ENCODE measurements around the gene FMNL2. TPM values are rescaled to one million over a fixed set of nuclear protein-coding genes. Genes with fewer than 3 reads are reported as not detected.

Gene FMNL2
- total RNA-seq, 3 donors from 2014 or later (not counting 1 experiment from before 2014, with no cell fraction given): 0.34 to 3.0 (median 0.78) TPM

DNA sequence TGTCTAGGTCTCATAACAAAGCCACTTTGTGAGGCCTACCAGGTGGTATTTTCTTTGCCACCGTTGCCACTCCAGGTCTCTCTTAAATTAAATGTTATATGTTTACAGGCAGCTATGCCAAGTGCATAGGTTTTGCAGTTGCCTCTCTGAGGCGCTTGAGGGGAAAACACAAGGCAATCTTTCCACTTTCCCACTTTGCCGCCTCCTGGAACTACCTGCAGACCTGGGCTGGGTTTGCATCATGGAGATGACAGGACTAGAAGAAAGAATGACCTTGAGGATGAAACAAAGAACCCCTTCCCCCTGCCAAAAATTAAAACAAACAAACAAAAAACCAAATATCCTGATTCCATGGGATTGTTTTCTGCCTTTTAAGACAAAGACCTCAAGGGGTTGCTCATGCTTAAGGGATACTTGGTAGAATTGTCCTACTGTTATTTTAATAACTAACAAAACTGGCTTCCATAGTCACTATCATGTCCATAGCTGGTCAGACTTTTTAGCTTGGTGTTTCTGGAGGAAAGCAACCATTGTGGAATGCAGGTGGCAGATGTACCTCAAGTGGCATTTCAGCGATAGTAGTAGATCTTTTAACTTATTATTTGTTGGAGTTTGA lies 222.4 kb downstream of the FMNL2 start:
- Mint-ChIP-seq H3K4me1 (no peaks in the 10 kb centered on the region), H3K27ac (no peak overlapping the region), H3K36me3 (no peaks in the 10 kb centered on the region), H3K9me3 (no peaks in the 10 kb centered on the region), H3K27me3 (ENCODE audit: low read depth in 2 of 2) (peaks cover 0 to 3% of the 10 kb centered on the region in 2 donors), H3K4me3 (no peak overlapping the region)
- ATAC-seq (no peak), DNase-seq (no peak)
- WGBS (ENCODE audit: insufficient coverage): 91% methylated on average over 3 of the region's 4 CpGs
- Histone ChIP-seq H3K27me3 (ENCODE audit: control insufficient read depth, insufficient read depth, low read length) (no peaks in the 10 kb centered on the region), H3K4me1 (ENCODE audit: control insufficient read depth, insufficient read depth, low read length) (peaks cover 3% of the 10 kb centered on the region), H3K4me3 (ENCODE audit: low read length) (no peak overlapping the region), H3K36me3 (ENCODE audit: control insufficient read depth, insufficient read depth, low read length) (no peaks in the 10 kb centered on the region), H3K9me3 (ENCODE audit: control insufficient read depth, insufficient read depth, low read length) (no peaks in the 10 kb centered on the region), H3K27ac (ENCODE audit: low read length) (no peak overlapping the region)
- intact Hi-C loops (cut with micrococcal nuclease): loop anchor here (5.0 kb wide), 1 partner anchor 80 kb away; no protein-coding TSS in a partner anchor
- TF ChIP-seq CTCF (IDR thresholded peaks at IDR 0.05): no peak

- WGBS (ENCODE audit: insufficient coverage): 81% methylated on average over 7 of the region's 7 CpGs
- Mint-ChIP-seq H3K9me3 (no peaks in the 10 kb centered on the region), H3K4me1 (no peaks in the 10 kb centered on the region), H3K4me3 (no peak overlapping the region), H3K27me3 (ENCODE audit: low read depth in 2 of 2) (peaks cover 0 to 5% of the 10 kb centered on the region in 2 donors), H3K36me3 (no peaks in the 10 kb centered on the region), H3K27ac (no peak overlapping the region)
- intact Hi-C loops (cut with micrococcal nuclease): loop anchor here (5.0 kb wide), 1 partner anchor 79 kb away; no protein-coding TSS in a partner anchor
- no peaks in the 10 kb centered on the region for H3K9me3 ChIP-seq (ENCODE audit: control insufficient read depth, insufficient read depth, low read length)
- peaks cover 3% of the 10 kb centered on the region for H3K4me1 ChIP-seq (ENCODE audit: control insufficient read depth, insufficient read depth, low read length)
- H3K27ac ChIP-seq (ENCODE audit: low read length): no peak overlapping the region
- no peaks in the 10 kb centered on the region for H3K36me3 ChIP-seq (ENCODE audit: control insufficient read depth, insufficient read depth, low read length)
- no peak for DNase-seq
- ATAC-seq: no peak
- no peaks in the 10 kb centered on the region for H3K27me3 ChIP-seq (ENCODE audit: control insufficient read depth, insufficient read depth, low read length)
- no peak for TF ChIP-seq CTCF (IDR thresholded peaks at IDR 0.05)
- no peak overlapping the region for H3K4me3 ChIP-seq (ENCODE audit: low read length)
Measured at GRCh38 chr2:152558158-152558984, 223.4 kb downstream of the FMNL2 start.

DNA sequence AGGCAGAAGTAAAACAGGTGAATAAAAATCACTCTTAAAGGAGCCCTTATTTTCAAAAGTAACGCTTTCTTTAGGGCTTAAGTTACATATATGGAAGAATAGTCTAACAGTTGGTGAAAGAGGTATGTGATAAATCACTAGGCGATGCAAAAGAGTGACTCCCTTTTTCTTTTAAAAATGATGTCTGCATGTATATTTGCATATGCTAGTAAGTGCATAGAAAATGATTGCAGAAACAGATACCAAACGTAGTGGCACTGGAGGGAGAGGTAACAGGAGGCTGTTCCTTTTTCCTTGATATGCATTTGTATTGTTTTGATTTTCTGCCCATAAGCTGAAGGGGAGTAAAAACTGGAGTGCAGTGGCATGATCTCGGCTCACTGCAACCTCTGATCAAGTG lies 224.0 kb downstream of the FMNL2 start:
- Mint-ChIP-seq H3K9me3 (no peaks in the 10 kb centered on the region), H3K27me3 (ENCODE audit: low read depth in 2 of 2) (peaks cover 0 to 7% of the 10 kb centered on the region in 2 donors), H3K27ac (no peak overlapping the region), H3K4me3 (no peak overlapping the region), H3K36me3 (no peaks in the 10 kb centered on the region), H3K4me1 (no peaks in the 10 kb centered on the region)
- 63% methylated on average over 4 of the region's 4 CpGs for WGBS (ENCODE audit: insufficient coverage)
- ATAC-seq (no peak), DNase-seq (no peak)
- no peaks in the 10 kb centered on the region for H3K27me3 ChIP-seq (ENCODE audit: control insufficient read depth, insufficient read depth, low read length)
- H3K27ac ChIP-seq (ENCODE audit: low read length): no peak overlapping the region
- H3K9me3 ChIP-seq (ENCODE audit: control insufficient read depth, insufficient read depth, low read length): no peaks in the 10 kb centered on the region
- no peak overlapping the region for H3K4me3 ChIP-seq (ENCODE audit: low read length)
- no peak for TF ChIP-seq CTCF (IDR thresholded peaks at IDR 0.05)
- H3K36me3 ChIP-seq (ENCODE audit: control insufficient read depth, insufficient read depth, low read length): no peaks in the 10 kb centered on the region
- H3K4me1 ChIP-seq (ENCODE audit: control insufficient read depth, insufficient read depth, low read length): peaks cover 3% of the 10 kb centered on the region
- intact Hi-C loops (cut with micrococcal nuclease): loop anchor here (5.0 kb wide), 1 partner anchor 78 kb away; no protein-coding TSS in a partner anchor

Measured in natural killer cell (primary cell).